Duodenal mucosa (tissue), 2 donors: Measurements from ENCODE around the gene UNC80.

Experiments used
- H3K27ac ChIP-seq: one replicate; pipeline ENCODE4 v1.7.0; 2013; ENCODE audit warnings: low read depth, low read length
- H3K27me3 ChIP-seq, 2 donors: one replicate each; pipeline ENCODE4 v1.7.0; 2013; ENCODE audit warnings: low read length in 2 of 2, control low read depth in 1 of 2; ENCODE audit not compliant: insufficient read depth in 2 of 2, control insufficient read depth in 1 of 2
- H3K36me3 ChIP-seq, 2 donors: one replicate each; pipeline ENCODE4 v1.7.0; 2013; ENCODE audit warnings: low read length in 2 of 2, control low read depth in 1 of 2; ENCODE audit not compliant: insufficient read depth in 2 of 2, control insufficient read depth in 1 of 2
- H3K4me1 ChIP-seq, 2 donors: one replicate each; pipeline ENCODE4 v1.7.0; 2013; ENCODE audit warnings: low read length in 2 of 2, control low read depth in 1 of 2; ENCODE audit not compliant: insufficient read depth in 2 of 2, control insufficient read depth in 1 of 2
- H3K4me3 ChIP-seq, 2 donors: one replicate each; pipeline ENCODE4 v1.7.0; 2013; ENCODE audit warnings: low read length in 2 of 2, low read depth in 1 of 2
- H3K9ac ChIP-seq, 2 donors: one replicate each; pipeline ENCODE4 v1.7.0; 2013; ENCODE audit warnings: low read length in 2 of 2, low read depth in 1 of 2
- H3K9me3 ChIP-seq, 2 donors: one replicate each; pipeline ENCODE4 v1.7.0; 2013; ENCODE audit warnings: low read length in 2 of 2, control low read depth in 1 of 2; ENCODE audit not compliant: control insufficient read depth in 1 of 2

Gene UNC80

GRCh38 chr2:209900638-209901037 lies 129.0 kb downstream of the UNC80 start:
- H3K4me1 ChIP-seq = no peaks in the 10 kb centered on the region
- no peak overlapping the region for H3K27ac ChIP-seq
- H3K4me3 ChIP-seq = no peak overlapping the region
- no peaks in the 10 kb centered on the region for H3K27me3 ChIP-seq
- no peaks in the 10 kb centered on the region for H3K9me3 ChIP-seq
- no peaks in the 10 kb centered on the region for H3K36me3 ChIP-seq
- H3K9ac ChIP-seq = no peak overlapping the region

- H3K4me3 ChIP-seq = no peak overlapping the region
- H3K27me3 ChIP-seq = no peaks in the 10 kb centered on the region
- H3K9ac ChIP-seq = no peak overlapping the region
- no peaks in the 10 kb centered on the region for H3K4me1 ChIP-seq
- H3K36me3 ChIP-seq = no peaks in the 10 kb centered on the region
- no peak overlapping the region for H3K27ac ChIP-seq
- no peaks in the 10 kb centered on the region for H3K9me3 ChIP-seq
Observed at GRCh38 chr2:209901172-209901571, 129.5 kb downstream of the UNC80 start.

- Histone ChIP-seq H3K27me3 (no peaks in the 10 kb centered on the region), H3K36me3 (no peaks in the 10 kb centered on the region), H3K9me3 (no peaks in the 10 kb centered on the region), H3K27ac (no peak overlapping the region), H3K4me1 (no peaks in the 10 kb centered on the region), H3K4me3 (no peak overlapping the region), H3K9ac (no peak overlapping the region)
Observed at GRCh38 chr2:209905691-209906090, 134.1 kb downstream of the UNC80 start.

GRCh38 chr2:209907746-209908145 lies 136.1 kb downstream of the UNC80 start:
- no peaks in the 10 kb centered on the region for H3K36me3 ChIP-seq

GRCh38 chr2:209908511-209908910 lies 136.9 kb downstream of the UNC80 start:
- Histone ChIP-seq H3K27ac (no peak overlapping the region), H3K9ac (no peak overlapping the region), H3K4me3 (no peak overlapping the region), H3K9me3 (no peaks in the 10 kb centered on the region), H3K36me3 (no peaks in the 10 kb centered on the region), H3K27me3 (no peaks in the 10 kb centered on the region), H3K4me1 (no peaks in the 10 kb centered on the region)

More at GRCh38 chr2:209907746-209908145, 136.1 kb downstream of the UNC80 start:
- no peaks in the 10 kb centered on the region for H3K27me3 ChIP-seq
- H3K9me3 ChIP-seq = no peaks in the 10 kb centered on the region
- H3K4me1 ChIP-seq = no peaks in the 10 kb centered on the region
- no peak overlapping the region for H3K4me3 ChIP-seq
- H3K9ac ChIP-seq = no peak overlapping the region
- no peak overlapping the region for H3K27ac ChIP-seq

- Histone ChIP-seq H3K9me3 (no peaks in the 10 kb centered on the region), H3K4me3 (no peak overlapping the region), H3K9ac (no peak overlapping the region), H3K27ac (no peak overlapping the region), H3K27me3 (no peaks in the 10 kb centered on the region), H3K4me1 (no peaks in the 10 kb centered on the region), H3K36me3 (no peaks in the 10 kb centered on the region)
Observed at GRCh38 chr2:209911486-209911885, 139.9 kb downstream of the UNC80 start.

GRCh38 chr2:209913786-209914345 lies 142.2 kb downstream of the UNC80 start:
- no peaks in the 10 kb centered on the region for H3K9me3 ChIP-seq
- no peak overlapping the region for H3K27ac ChIP-seq

GRCh38 chr2:209917154-209917771 lies 145.6 kb downstream of the UNC80 start:
- H3K4me3 ChIP-seq = no peak overlapping the region
- H3K27me3 ChIP-seq = no peaks in the 10 kb centered on the region
- no peaks in the 10 kb centered on the region for H3K36me3 ChIP-seq
- no peaks in the 10 kb centered on the region for H3K4me1 ChIP-seq
- no peak overlapping the region for H3K27ac ChIP-seq
- H3K9ac ChIP-seq = no peak overlapping the region
- no peaks in the 10 kb centered on the region for H3K9me3 ChIP-seq

More at GRCh38 chr2:209913786-209914345, 142.2 kb downstream of the UNC80 start:
- Histone ChIP-seq H3K4me3 (no peak overlapping the region), H3K4me1 (no peaks in the 10 kb centered on the region), H3K27me3 (no peaks in the 10 kb centered on the region), H3K36me3 (no peaks in the 10 kb centered on the region), H3K9ac (no peak overlapping the region)

GRCh38 chr2:209918251-209918650 lies 146.6 kb downstream of the UNC80 start:
- Histone ChIP-seq H3K36me3 (no peaks in the 10 kb centered on the region), H3K9me3 (no peaks in the 10 kb centered on the region), H3K27me3 (no peaks in the 10 kb centered on the region), H3K4me1 (no peaks in the 10 kb centered on the region), H3K4me3 (no peak overlapping the region), H3K9ac (no peak overlapping the region), H3K27ac (no peak overlapping the region)

- H3K9me3 ChIP-seq = peaks cover 0 to 3% of the 10 kb centered on the region in 2 donors
- no peak overlapping the region for H3K9ac ChIP-seq
- no peaks in the 10 kb centered on the region for H3K36me3 ChIP-seq
- H3K4me3 ChIP-seq = no peak overlapping the region
- H3K27ac ChIP-seq = no peak overlapping the region
- no peaks in the 10 kb centered on the region for H3K27me3 ChIP-seq
- no peaks in the 10 kb centered on the region for H3K4me1 ChIP-seq
Observed at GRCh38 chr2:209922116-209922515, 150.5 kb downstream of the UNC80 start.
